IMR-90 (cell line): Measurements from ENCODE around the gene MEF2B. TPM values are rescaled to one million over a fixed set of nuclear protein-coding genes. Genes with fewer than 3 reads are reported as not detected.

Experiments used
- ATAC-seq: fragments of 200-7000 bp; cut with Tn5 transposase; 2 replicates; pipeline ENCODE4 v1.9.1; 2020; ENCODE audit warnings: low read depth, mild to moderate bottlenecking, moderate library complexity
- BruUV-seq: library from RNA; stranded (reverse); fragments of 400-500 nt; replicated peaks from 2 replicates; lab custom pipeline; 2021; lab: Mats Ljungman, UMichigan
- CTCF ChIA-PET: fragments of 300-600 bp; formaldehyde crosslinking; extraction: SDS; loops from one replicate; lab custom pipeline; 2021; ENCODE audit warnings: antibody characterized with exemption; lab: Yijun Ruan, JAX
- POLR2A ChIA-PET: fragments of 300-600 bp; sonication (Branson Sonifier 250); formaldehyde crosslinking; loops from one replicate; lab custom pipeline; 2022; ENCODE audit warnings: antibody characterized with exemption; ENCODE audit not compliant: unreplicated experiment; lab: Charles Lee
- DNase-seq: peaks from one replicate; pipeline ENCODE4 v3.0.0; 2013
- H2AFZ ChIP-seq: replicated peaks from 2 replicates; pipeline ENCODE3; 2013; ENCODE audit warnings: low read length, mild to moderate bottlenecking; ENCODE audit not compliant: poor library complexity
- H2AK5ac ChIP-seq: 2 replicates; pipeline ENCODE4 v1.6.1; 2013; ENCODE audit warnings: low read depth, low read length, inconsistent platforms
- H2AK9ac ChIP-seq: replicated peaks from 2 replicates; pipeline ENCODE3; 2013; ENCODE audit warnings: mild to moderate bottlenecking, low read depth, low read length, moderate library complexity; ENCODE audit not compliant: poor library complexity
- H2BK120ac ChIP-seq: 2 replicates; pipeline ENCODE4 v1.6.1; 2013; ENCODE audit warnings: low read depth, low read length, inconsistent platforms
- H2BK15ac ChIP-seq: 3 replicates; pipeline ENCODE4 v1.6.1; 2013; ENCODE audit warnings: low read depth, low read length, inconsistent platforms
- H2BK20ac ChIP-seq: 2 replicates; pipeline ENCODE4 v1.6.1; 2013; ENCODE audit warnings: low read depth, mild to moderate bottlenecking, inconsistent platforms, low read length, moderate library complexity
- H2BK5ac ChIP-seq: 2 replicates; pipeline ENCODE4 v1.6.1; 2013; ENCODE audit warnings: mild to moderate bottlenecking, low read depth, low read length, inconsistent platforms; ENCODE audit not compliant: poor library complexity, severe bottlenecking
- H3K14ac ChIP-seq: replicated peaks from 2 replicates; pipeline ENCODE4 v1.6.1; 2013; ENCODE audit warnings: low read depth, low read length, inconsistent platforms
- H3K18ac ChIP-seq: 2 replicates; pipeline ENCODE4 v1.6.1; 2013; ENCODE audit warnings: low read depth, low read length, control low read depth
- H3K23ac ChIP-seq: 2 replicates; pipeline ENCODE4 v1.6.1; 2013; ENCODE audit warnings: low read depth, low read length, inconsistent platforms
- H3K27ac ChIP-seq: 2 replicates; pipeline ENCODE4 v1.5.1; 2013; ENCODE audit warnings: mild to moderate bottlenecking, control low read depth, low read length; ENCODE audit not compliant: insufficient read depth
- H3K27me3 ChIP-seq: 2 replicates; pipeline ENCODE4 v1.6.1; 2013; ENCODE audit warnings: low read length; ENCODE audit not compliant: control insufficient read depth, insufficient read depth
- H3K36me3 ChIP-seq: 2 replicates; pipeline ENCODE4 v1.6.1; 2013; ENCODE audit warnings: low read length, mixed read lengths; ENCODE audit not compliant: control insufficient read depth, insufficient read depth
- H3K4ac ChIP-seq: 2 replicates; pipeline ENCODE4 v1.6.1; 2013; ENCODE audit warnings: low read depth, low read length, inconsistent platforms
- H3K4me1 ChIP-seq: 2 replicates; pipeline ENCODE4 v1.6.1; 2013; ENCODE audit warnings: low read length, mixed read lengths; ENCODE audit not compliant: control insufficient read depth, insufficient read depth
- H3K4me2 ChIP-seq: 2 replicates; pipeline ENCODE4 v1.6.1; 2013; ENCODE audit warnings: low read depth, mild to moderate bottlenecking, control low read depth, low read length, moderate library complexity
- H3K4me3 ChIP-seq: 2 replicates; pipeline ENCODE4 v1.5.1; 2013; ENCODE audit warnings: low read depth, mild to moderate bottlenecking, control low read depth, low read length, moderate library complexity; ENCODE audit not compliant: insufficient read depth
- H3K56ac ChIP-seq: 2 replicates; pipeline ENCODE4 v1.6.1; 2013; ENCODE audit warnings: low read length, inconsistent platforms; ENCODE audit not compliant: insufficient read depth; ENCODE audit errors: extremely low read depth
- H3K79me1 ChIP-seq, 2 experiments: 2 replicates each; pipeline ENCODE4 v1.6.1; 2013; ENCODE audit warnings: low read length in 2 of 2, inconsistent platforms in 1 of 2, low read depth in 1 of 2
- H3K9ac ChIP-seq: 2 replicates; pipeline ENCODE4 v1.6.1; 2013; ENCODE audit warnings: low read depth, low read length, control low read depth
- H3K9me1 ChIP-seq: 2 replicates; pipeline ENCODE4 v1.6.1; 2013; ENCODE audit warnings: low read length, inconsistent platforms; ENCODE audit not compliant: insufficient read depth
- H3K9me3 ChIP-seq: 2 replicates; pipeline ENCODE4 v1.6.1; 2013; ENCODE audit warnings: low read length; ENCODE audit not compliant: control insufficient read depth, insufficient read depth
- H4K20me1 ChIP-seq: 2 replicates; pipeline ENCODE4 v1.6.1; 2013; ENCODE audit warnings: low read length, inconsistent platforms; ENCODE audit not compliant: insufficient read depth
- H4K5ac ChIP-seq: 2 replicates; pipeline ENCODE4 v1.6.1; 2013; ENCODE audit warnings: mild to moderate bottlenecking, low read depth, low read length, control low read depth
- H4K8ac ChIP-seq, 2 experiments: 2 replicates each; pipeline ENCODE4 v1.6.1; 2013; ENCODE audit warnings: low read depth in 2 of 2, low read length in 2 of 2, control low read depth in 1 of 2, inconsistent platforms in 1 of 2
- H4K91ac ChIP-seq: 2 replicates; pipeline ENCODE4 v1.6.1; 2013; ENCODE audit warnings: low read depth, low read length, inconsistent platforms; ENCODE audit not compliant: insufficient read depth
- ELK1 ChIP-seq: fragments of 150-350 bp; IDR thresholded peaks from 2 replicates; pipeline ENCODE4 v1.6.1; 2016; ENCODE audit warnings: low read depth, mild to moderate bottlenecking, low read length, moderate library complexity, borderline replicate concordance
- MXI1 ChIP-seq: IDR thresholded peaks from 2 replicates; pipeline ENCODE4 v1.6.1; 2012; ENCODE audit warnings: low read depth, mild to moderate bottlenecking, low read length, moderate library complexity, borderline replicate concordance
- WGBS, 2 experiments: methylation state at CpG; one replicate each; pipeline versions ENCODE4 v1.1.5 to v1.1.7; 2013; ENCODE audit warnings: missing lambda C conversion rate in 2 of 2; ENCODE audit not compliant: insufficient read length in 1 of 2; ENCODE audit errors: extremely low coverage in 2 of 2; 5-methylcytosine and 5-hydroxymethylcytosine counted together
- dilution Hi-C: fragments of 300-500 bp; cut with HindIII; formaldehyde crosslinking; loops from one replicate; pipeline ENCODE4 v1.14.3; 2018; ENCODE audit warnings: low sequenced_read_pairs; ENCODE audit not compliant: unreplicated experiment
- in situ Hi-C: fragments of 300-500 bp; cut with MboI; formaldehyde crosslinking; loops from 3 replicates; pipeline ENCODE4 v1.14.3; 2019; ENCODE audit warnings: low sequenced_read_pairs, inconsistent platforms, mixed read lengths
- intact Hi-C: fragments of 100-400 bp; cut with micrococcal nuclease; formaldehyde crosslinking; loops from 2 replicates; pipeline ENCODE4 v1.10.0; 2022
- polyA plus RNA-seq, 3 experiments: library from polyadenylated mRNA; depleted of rRNA; stranded (reverse); fragments of >200 nt; gene quantifications; 2 replicates each; pipeline ENCODE4 v1.2.3, GENCODE V29; 2012; ENCODE audit warnings: low replicate concordance in 1 of 3
- total RNA-seq: library from RNA; depleted of rRNA; stranded (reverse); fragments of >200 nt; gene quantifications from 2 replicates; pipeline ENCODE4 v1.2.3, GENCODE V29; 2012

Gene MEF2B
- total and polyA plus RNA-seq, 2 of the 4 experiments (the other 2 are of a cell fraction) = 0.18 to 0.94 TPM

GRCh38 chr19:19140476-19140875 is 29.6 kb downstream of the MEF2B start:
- Histone ChIP-seq H4K8ac (no peak overlapping the region), H3K14ac (no peak overlapping the region), H3K4me3 (no peak overlapping the region), H3K9me1 (no peaks in the 10 kb centered on the region), H3K36me3 (no peaks in the 10 kb centered on the region), H3K27ac (no peak overlapping the region), H2BK5ac (no peak overlapping the region), H3K18ac (no peak overlapping the region), H2AK9ac (no peak overlapping the region), H4K5ac (no peak overlapping the region), H3K56ac (no peak overlapping the region), H3K79me1 (peaks cover 8 to 14% of the 10 kb centered on the region in 2 experiments; a peak in 3 of 4 replicates), H3K4me1 (peaks cover 6% of the 10 kb centered on the region; the same call in 1 of the 2 replicates), H3K27me3 (no peaks in the 10 kb centered on the region), H4K91ac (no peak overlapping the region), H3K4me2 (no peak overlapping the region), H4K20me1 (no peaks in the 10 kb centered on the region), H2BK15ac (no peak overlapping the region), H2AFZ (no peak overlapping the region), H3K9ac (no peak overlapping the region), H2AK5ac (no peak overlapping the region), H3K23ac (no peak overlapping the region), H2BK20ac (no peak overlapping the region), H3K4ac (no peak overlapping the region), H2BK120ac (no peak overlapping the region), H3K9me3 (no peaks in the 10 kb centered on the region)
- intact Hi-C loops = loop anchor here (10.0 kb wide), 1 partner anchor 184 kb away; the partner anchor contains the start of genes MAU2 and SUGP1
- in situ Hi-C loops = no loop called here
- CTCF ChIA-PET = interaction anchor here (0.9 kb wide), 1 partner anchor 35 kb away, joined by 3 read pairs; no protein-coding TSS in a partner anchor
- TF ChIP-seq ELK1 = no peak
- TF ChIP-seq MXI1 = no peak
- 40% methylated on average over 1 of the region's 5 CpGs; no CpG with 5 or more reads in 1 of the 2 experiments for WGBS, 2 experiments
- dilution Hi-C loops = no loop called here
- DNase-seq (peak; percentile 19), ATAC-seq (no peak)
- POLR2A ChIA-PET = no interaction called here
- no TSS peak for BruUV-seq
